Vagina (tissue), 2 donors: ENCODE data around the gene KRTAP16-1. TPM values are rescaled to one million over a fixed set of nuclear protein-coding genes. Genes with fewer than 3 reads are reported as not detected.

ENCODE experiments used
- DNase-seq, 2 donors: peaks; one replicate each; pipeline ENCODE4 v3.0.0-alpha.2; 2017; ENCODE audit errors: extremely low spot score in 2 of 2
- H3K27ac ChIP-seq: fragments of 200-600 bp; sonication (generic); one replicate; pipeline ENCODE4 v1.5.1; 2019
- H3K27me3 ChIP-seq: fragments of 200-600 bp; sonication (generic); one replicate; pipeline ENCODE4 v1.5.1; 2019
- H3K36me3 ChIP-seq, 2 donors: fragments of 200-600 bp; sonication (generic); one replicate each; pipeline ENCODE4 v1.5.1; 2017 to 2019
- H3K4me1 ChIP-seq: fragments of 200-600 bp; sonication (generic); one replicate; pipeline ENCODE4 v1.5.1; 2019
- H3K4me3 ChIP-seq, 2 donors: fragments of 200-600 bp; sonication (generic); 1 replicate in 1 of 2; 2 replicates in 1 of 2; pipeline ENCODE4 v1.5.1; 2016 to 2019
- H3K9me3 ChIP-seq: fragments of 200-600 bp; sonication (generic); one replicate; pipeline ENCODE4 v1.5.1; 2019
- POLR2A ChIP-seq, 2 donors: fragments of 450-650 bp; IDR thresholded peaks; one replicate each; pipeline ENCODE4 v1.6.1; 2017; ENCODE audit warnings: antibody characterized with exemption in 2 of 2, mild to moderate bottlenecking in 2 of 2, moderate library complexity in 2 of 2
- POLR2AphosphoS5 ChIP-seq, 2 donors: sonication (generic); formaldehyde crosslinking; IDR thresholded peaks; one replicate each; pipeline ENCODE4 v1.9.0; 2017; ENCODE audit warnings: antibody characterized with exemption in 2 of 2, mild to moderate bottlenecking in 2 of 2, low read depth in 1 of 2; ENCODE audit not compliant: insufficient read depth in 1 of 2
- intact Hi-C: fragments of 100-400 bp; cut with DNase I; formaldehyde crosslinking; loops from one replicate; pipeline ENCODE4 v1.15.1; 2023
- total RNA-seq: library from RNA; depleted of rRNA; stranded (reverse); fragments of >200 nt; gene quantifications from one replicate; pipeline ENCODE4 v1.2.3, GENCODE V29; 2016
- TF ChIP-seq, protein P1 (sequence below), 3 experiments: fragments of 450-650 bp in 2 of 3; fragments of 200-600 bp in 1 of 3; sonication (generic) in 1 of 3; IDR thresholded peaks; one replicate each; pipeline ENCODE4 v1.5.1; 2017 to 2019; ENCODE audit warnings: antibody characterized with exemption in 3 of 3, mild to moderate bottlenecking in 2 of 3, moderate library complexity in 2 of 3

Gene KRTAP16-1
- total RNA-seq, 1 donor from 2014 or later: not detected

DNA sequence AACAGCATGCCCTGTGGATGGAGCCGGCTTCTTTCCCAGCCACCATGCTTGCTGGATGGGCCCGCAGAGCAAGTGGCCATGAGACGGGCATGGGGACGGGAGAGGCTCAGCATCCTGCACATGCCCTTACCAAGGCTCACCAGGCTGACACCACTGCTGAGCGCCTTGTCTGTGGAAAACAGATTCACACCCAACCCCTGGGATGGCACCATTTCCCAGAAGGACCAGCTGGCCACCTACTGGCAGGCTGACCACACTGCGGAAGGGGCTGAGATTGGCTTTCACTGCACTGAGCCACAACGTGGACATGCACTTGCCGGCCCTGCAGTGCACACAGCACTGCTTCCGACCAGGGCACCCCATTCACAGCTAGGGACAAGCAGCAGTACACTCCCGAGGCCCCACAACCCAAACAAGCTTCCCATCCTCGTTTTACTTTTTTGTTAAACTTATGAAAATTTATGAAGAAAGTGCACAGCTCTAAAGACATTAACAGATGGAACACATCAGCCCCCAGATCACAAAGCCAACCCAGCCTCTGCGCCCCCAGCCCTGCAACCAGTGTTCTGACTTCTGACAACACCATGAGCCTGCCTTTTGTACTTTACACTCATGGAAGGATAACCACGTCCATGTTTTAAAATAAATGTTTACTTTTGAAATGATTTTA lies 20.3 kb upstream of the KRTAP16-1 start:
- no peaks in the 10 kb centered on the region for H3K36me3 ChIP-seq
- intact Hi-C loops: no loop called here
- H3K4me1 ChIP-seq: peaks cover 2% of the 10 kb centered on the region
- H3K27me3 ChIP-seq: no peaks in the 10 kb centered on the region
- no peak for DNase-seq
- no peak overlapping the region for H3K27ac ChIP-seq
- no peak for TF ChIP-seq POLR2A (IDR thresholded peaks at IDR 0.05)
- TF ChIP-seq, protein P1, sequence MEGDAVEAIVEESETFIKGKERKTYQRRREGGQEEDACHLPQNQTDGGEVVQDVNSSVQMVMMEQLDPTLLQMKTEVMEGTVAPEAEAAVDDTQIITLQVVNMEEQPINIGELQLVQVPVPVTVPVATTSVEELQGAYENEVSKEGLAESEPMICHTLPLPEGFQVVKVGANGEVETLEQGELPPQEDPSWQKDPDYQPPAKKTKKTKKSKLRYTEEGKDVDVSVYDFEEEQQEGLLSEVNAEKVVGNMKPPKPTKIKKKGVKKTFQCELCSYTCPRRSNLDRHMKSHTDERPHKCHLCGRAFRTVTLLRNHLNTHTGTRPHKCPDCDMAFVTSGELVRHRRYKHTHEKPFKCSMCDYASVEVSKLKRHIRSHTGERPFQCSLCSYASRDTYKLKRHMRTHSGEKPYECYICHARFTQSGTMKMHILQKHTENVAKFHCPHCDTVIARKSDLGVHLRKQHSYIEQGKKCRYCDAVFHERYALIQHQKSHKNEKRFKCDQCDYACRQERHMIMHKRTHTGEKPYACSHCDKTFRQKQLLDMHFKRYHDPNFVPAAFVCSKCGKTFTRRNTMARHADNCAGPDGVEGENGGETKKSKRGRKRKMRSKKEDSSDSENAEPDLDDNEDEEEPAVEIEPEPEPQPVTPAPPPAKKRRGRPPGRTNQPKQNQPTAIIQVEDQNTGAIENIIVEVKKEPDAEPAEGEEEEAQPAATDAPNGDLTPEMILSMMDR (IDR thresholded peaks at IDR 0.05): peak in 2 of 3 experiments; percentile 3 to 46
- no peaks in the 10 kb centered on the region for H3K9me3 ChIP-seq
- H3K4me3 ChIP-seq: no peak overlapping the region

DNA sequence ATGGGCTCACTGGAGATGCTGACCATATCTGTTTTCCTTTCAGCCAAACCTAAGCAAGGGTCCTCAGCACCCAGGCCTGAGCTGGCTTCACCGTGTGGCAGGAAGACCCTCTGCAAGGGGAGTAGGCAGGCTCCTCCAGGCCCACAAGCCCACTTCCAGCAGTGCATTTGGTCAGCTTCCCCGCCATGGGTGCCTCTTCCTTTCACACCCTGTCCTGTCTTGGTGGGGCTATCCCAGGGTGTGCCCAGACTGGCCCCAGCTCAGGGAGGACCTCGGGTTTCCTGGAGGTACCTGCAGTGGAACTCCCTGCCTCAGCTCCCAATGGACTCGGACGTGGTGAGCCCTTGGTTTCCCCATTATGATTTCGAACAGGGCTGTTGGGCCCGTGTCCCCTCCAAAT lies 19.1 kb upstream of the KRTAP16-1 start:
- TF ChIP-seq, protein P1 (IDR thresholded peaks at IDR 0.05): no peak
- TF ChIP-seq POLR2A (IDR thresholded peaks at IDR 0.05): no peak
- no peak for TF ChIP-seq POLR2AphosphoS5 (IDR thresholded peaks at IDR 0.05; ENCODE audit: insufficient read depth in 1 of 2, low read depth in 1 of 2)
- DNase-seq: peak in 1 of 2 donors; percentile 74
- Histone ChIP-seq H3K27me3 (no peaks in the 10 kb centered on the region), H3K27ac (no peak overlapping the region), H3K4me1 (no peaks in the 10 kb centered on the region), H3K4me3 (no peak overlapping the region), H3K36me3 (no peaks in the 10 kb centered on the region), H3K9me3 (no peaks in the 10 kb centered on the region)
- intact Hi-C loops: no loop called here

DNA sequence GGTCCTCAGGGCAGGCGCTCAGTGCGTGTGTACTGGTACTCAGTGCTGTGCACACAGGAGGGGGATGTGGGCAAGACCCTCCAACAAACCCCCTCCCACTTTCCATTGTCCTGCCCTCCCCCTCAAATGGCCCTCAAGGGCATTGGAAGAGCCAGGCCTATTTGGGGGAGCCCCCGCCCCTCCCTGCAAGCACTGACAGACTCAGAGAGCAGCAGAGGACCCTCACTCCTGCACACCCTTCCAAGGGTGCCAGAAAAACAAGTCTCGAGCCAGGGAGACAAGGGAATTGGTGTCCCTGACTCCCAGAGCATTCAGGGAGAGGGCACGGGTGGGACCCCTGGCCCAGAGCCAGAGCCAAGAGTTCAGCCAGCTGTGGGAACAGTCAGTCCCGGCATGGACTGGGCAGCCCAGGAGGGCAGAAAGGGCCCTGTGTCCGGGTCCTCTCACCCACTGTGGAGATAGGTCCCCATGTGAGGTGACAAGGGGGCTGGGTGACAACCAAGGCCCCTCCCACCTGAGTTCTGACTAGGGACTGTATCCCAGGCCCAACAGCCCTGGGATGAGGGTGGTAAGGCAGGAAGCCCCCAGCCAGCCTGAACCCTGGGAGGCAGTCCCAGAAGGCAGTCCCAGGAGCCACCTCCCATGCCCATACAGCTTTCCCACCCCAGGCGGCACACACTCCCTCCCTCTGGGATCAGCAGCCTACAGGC lies 18.5 kb upstream of the KRTAP16-1 start:
- H3K36me3 ChIP-seq: no peaks in the 10 kb centered on the region
- H3K27ac ChIP-seq: no peak overlapping the region
- no peaks in the 10 kb centered on the region for H3K27me3 ChIP-seq
- no peak overlapping the region for H3K4me3 ChIP-seq
- TF ChIP-seq POLR2A (IDR thresholded peaks at IDR 0.05) (no peak), POLR2AphosphoS5 (IDR thresholded peaks at IDR 0.05; ENCODE audit: insufficient read depth in 1 of 2, low read depth in 1 of 2) (no peak)
- TF ChIP-seq, protein P1 (IDR thresholded peaks at IDR 0.05): no peak
- no peaks in the 10 kb centered on the region for H3K9me3 ChIP-seq
- peak in 1 of 2 donors; percentile 80 for DNase-seq
- intact Hi-C loops: no loop called here
- H3K4me1 ChIP-seq: peaks cover 4% of the 10 kb centered on the region

DNA sequence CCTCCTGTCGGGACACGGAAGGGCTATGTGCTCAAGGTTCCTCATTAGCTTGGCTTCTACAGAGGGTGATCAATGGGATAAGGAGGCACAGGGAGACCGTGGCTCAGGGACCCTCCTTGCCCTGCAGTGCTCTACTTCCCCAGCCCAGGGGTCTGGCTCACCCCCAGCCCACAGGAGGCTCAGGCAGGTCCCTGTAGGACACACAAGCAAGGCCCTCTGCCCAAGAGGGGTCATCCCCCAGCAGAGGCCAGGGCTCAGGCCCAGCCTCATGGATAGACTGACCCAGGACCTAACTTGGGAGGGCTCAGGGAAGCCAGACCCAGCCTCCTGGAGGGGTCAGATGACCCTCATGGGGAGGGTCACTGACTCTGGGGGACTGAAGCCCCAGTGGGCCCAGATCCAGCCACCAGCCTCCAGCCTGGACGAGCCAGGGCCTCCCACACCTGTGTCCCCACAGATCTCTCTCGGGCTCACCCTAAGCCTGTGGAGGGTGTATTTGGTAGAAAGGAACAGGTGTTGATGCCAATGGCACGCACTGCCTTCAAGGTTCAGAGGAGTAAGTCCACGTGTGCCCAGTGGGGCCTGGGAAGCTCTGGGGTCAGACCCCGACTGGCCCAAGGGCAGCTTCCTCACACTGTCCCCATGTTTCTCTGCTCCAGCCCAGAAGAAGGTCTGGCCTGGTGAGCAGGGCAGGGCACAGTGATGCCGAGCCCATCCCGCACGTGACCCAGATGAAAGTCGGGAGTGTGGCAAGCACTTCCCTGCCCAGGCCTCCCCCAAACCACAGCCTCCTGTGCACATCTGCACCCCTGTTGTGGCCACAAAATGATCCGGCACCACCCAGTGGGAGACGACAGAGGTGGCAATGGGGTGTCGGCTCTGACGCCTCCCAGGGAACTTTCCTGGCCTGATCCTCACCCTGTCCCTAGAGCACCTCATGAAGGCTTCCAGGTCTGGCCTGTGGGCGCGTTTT lies 17.4 kb upstream of the KRTAP16-1 start:
- Histone ChIP-seq H3K27ac (no peak overlapping the region), H3K9me3 (no peaks in the 10 kb centered on the region), H3K4me3 (no peak overlapping the region), H3K27me3 (no peaks in the 10 kb centered on the region), H3K36me3 (no peaks in the 10 kb centered on the region), H3K4me1 (peaks cover 10% of the 10 kb centered on the region)
- peak; percentile 81 to 82 for DNase-seq
- intact Hi-C loops: no loop called here
- TF ChIP-seq POLR2AphosphoS5 (IDR thresholded peaks at IDR 0.05; ENCODE audit: insufficient read depth in 1 of 2, low read depth in 1 of 2) (no peak), POLR2A (IDR thresholded peaks at IDR 0.05) (no peak)
- TF ChIP-seq, protein P1 (IDR thresholded peaks at IDR 0.05): no peak
